IMR-90 (cell line): ENCODE measurements around the gene SYT17.
A peak's percentile ranks its signal among the peaks of the same experiment; 100 is the strongest.

Experiments used
- BHLHE40 ChIP-seq: fragments of 150-350 bp; IDR thresholded peaks from 2 replicates; pipeline ENCODE4 v1.6.1; 2016; ENCODE audit warnings: mild to moderate bottlenecking, low read depth, low read length
- CTCF ChIP-seq: conservative IDR thresholded peaks from 2 replicates; pipeline ENCODE4 v1.5.1; 2012; ENCODE audit warnings: mild to moderate bottlenecking, low read depth, low read length, improper control_type of control experiment
- RAD21 ChIP-seq: IDR thresholded peaks from 2 replicates; pipeline ENCODE4 v1.6.1; 2012; ENCODE audit warnings: low read length, improper control_type of control experiment
- RCOR1 ChIP-seq: IDR thresholded peaks from 2 replicates; pipeline ENCODE4 v1.6.1; 2012; ENCODE audit warnings: mild to moderate bottlenecking, low read length, improper control_type of control experiment; ENCODE audit not compliant: insufficient replicate concordance
- RFX5 ChIP-seq: IDR thresholded peaks from 2 replicates; pipeline ENCODE4 v1.8.0; 2012; ENCODE audit warnings: low read depth, mild to moderate bottlenecking, low read length, moderate library complexity

DNA sequence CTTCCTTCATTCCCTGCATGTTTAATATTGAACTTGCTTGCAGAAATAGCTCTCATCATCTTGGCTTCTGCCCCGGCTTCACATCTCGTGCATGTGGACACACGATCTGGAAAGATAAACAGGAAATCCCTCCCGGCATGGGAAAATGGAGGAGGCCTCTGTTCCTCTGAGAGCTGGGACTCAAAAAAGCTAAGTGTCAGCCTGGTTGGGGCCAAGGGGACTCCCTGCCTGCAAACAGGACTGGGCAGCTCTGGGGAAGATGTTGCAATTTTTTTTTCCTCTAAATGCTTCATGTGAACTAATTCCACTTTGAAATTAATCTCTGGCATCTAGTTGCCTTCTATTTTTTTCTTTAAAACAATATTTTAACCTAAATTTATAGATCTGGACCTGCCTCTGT lies 29.4 kb upstream of the SYT17 start:
- TF ChIP-seq RCOR1, result no peak
- TF ChIP-seq CTCF, result no peak
- TF ChIP-seq BHLHE40, result peak; percentile 96
- TF ChIP-seq RAD21, result no peak
- no peak for TF ChIP-seq RFX5
